Neural cell (in vitro differentiated cells): ENCODE measurements around the gene MECP2. TPM values are rescaled to one million over a fixed set of nuclear protein-coding genes. Genes with fewer than 3 reads are reported as not detected.

Source experiments
- H2AFZ ChIP-seq: fragments of 200-600, 300-800 bp; sonication (generic), shearing (Covaris generic); 2 replicates; pipeline ENCODE4 v1.6.0; 2014; ENCODE audit warnings: low read depth, mild to moderate bottlenecking, antibody characterized with exemption, low read length, moderate library complexity
- H3F3A ChIP-seq: fragments of 200-600 bp; shearing (Covaris generic); 2 replicates; pipeline ENCODE4 v1.6.1; 2016; ENCODE audit warnings: mild to moderate bottlenecking, moderate library complexity, mixed read lengths, antibody characterized with exemption, low read length; ENCODE audit not compliant: insufficient read depth, poor library complexity, severe bottlenecking
- H3K27ac ChIP-seq: fragments of 200-600, 300-800 bp; sonication (generic), shearing (Covaris generic); 2 replicates; pipeline ENCODE4 v1.5.1; 2014; ENCODE audit warnings: mild to moderate bottlenecking, low read length, moderate library complexity
- H3K27me3 ChIP-seq: fragments of 300-800, 200-600 bp; sonication (generic), shearing (Covaris generic); 2 replicates; pipeline ENCODE4 v1.6.0; 2014; ENCODE audit warnings: mild to moderate bottlenecking, low read depth, low read length, moderate library complexity; ENCODE audit not compliant: insufficient read depth
- H3K36me3 ChIP-seq: fragments of 300-800, 200-600 bp; sonication (generic), shearing (Covaris generic); 2 replicates; pipeline ENCODE4 v1.5.1; 2014; ENCODE audit warnings: mild to moderate bottlenecking, antibody characterized with exemption, low read length, moderate library complexity; ENCODE audit not compliant: insufficient read depth
- H3K4me2 ChIP-seq: fragments of 300-800, 200-600 bp; sonication (generic), shearing (Covaris generic); 2 replicates; pipeline ENCODE4 v1.6.0; 2014; ENCODE audit warnings: mild to moderate bottlenecking, low read length
- H3K4me3 ChIP-seq: fragments of 300-800, 200-600 bp; sonication (generic), shearing (Covaris generic); 2 replicates; pipeline ENCODE4 v1.5.1; 2014; ENCODE audit warnings: mild to moderate bottlenecking, low read length, moderate library complexity
- H3K79me2 ChIP-seq: fragments of 200-600 bp; shearing (Covaris generic); replicated peaks from 2 replicates; pipeline ENCODE4 v1.6.0; 2014; ENCODE audit warnings: mild to moderate bottlenecking, low read length, moderate library complexity; ENCODE audit not compliant: insufficient read depth
- H3K9ac ChIP-seq: fragments of 300-800, 200-600 bp; sonication (generic), shearing (Covaris generic); 2 replicates; pipeline ENCODE4 v1.6.1; 2016; ENCODE audit warnings: mild to moderate bottlenecking, low read length, mixed read lengths
- H3K9me2 ChIP-seq: fragments of 200-600 bp; shearing (Covaris generic); 2 replicates; pipeline ENCODE4 v1.6.1; 2016; ENCODE audit warnings: mild to moderate bottlenecking, low read length, mixed read lengths; ENCODE audit not compliant: insufficient read depth
- H3K9me3 ChIP-seq: fragments of 200-600, 300-800 bp; sonication (generic), shearing (Covaris generic); 2 replicates; pipeline ENCODE4 v1.6.1; 2016; ENCODE audit warnings: mild to moderate bottlenecking, mixed run types, low read length, moderate library complexity, mixed read lengths
- H4K20me1 ChIP-seq: fragments of 200-600 bp; shearing (Covaris generic); 2 replicates; pipeline ENCODE4 v1.6.1; 2016; ENCODE audit warnings: mild to moderate bottlenecking, mixed run types; ENCODE audit not compliant: insufficient read depth
- CTCF ChIP-seq: fragments of 450-650 bp; IDR thresholded peaks from 2 replicates; pipeline ENCODE4 v1.5.1; 2014; ENCODE audit warnings: antibody characterized with exemption, mild to moderate bottlenecking, moderate library complexity; ENCODE audit not compliant: poor library complexity, severe bottlenecking
- EP300 ChIP-seq: fragments of 450-650 bp; conservative IDR thresholded peaks from 2 replicates; pipeline ENCODE4 v1.6.1; 2014; ENCODE audit warnings: antibody characterized with exemption, mild to moderate bottlenecking, moderate library complexity; ENCODE audit not compliant: poor library complexity, severe bottlenecking
- EZH2 ChIP-seq: fragments of 200-600, 300-800 bp; shearing (Covaris generic), sonication (generic); IDR thresholded peaks from 2 replicates; pipeline ENCODE4 v1.6.1; 2014; ENCODE audit warnings: antibody characterized with exemption, low read length, borderline replicate concordance, mild to moderate bottlenecking; ENCODE audit not compliant: insufficient read depth, poor library complexity, severe bottlenecking
- MXI1 ChIP-seq: fragments of 450-650 bp; conservative IDR thresholded peaks from 2 replicates; pipeline ENCODE4 v1.6.1; 2014; ENCODE audit warnings: antibody characterized with exemption, mild to moderate bottlenecking; ENCODE audit not compliant: poor library complexity, severe bottlenecking
- POLR2AphosphoS5 ChIP-seq: IDR thresholded peaks from 2 replicates; pipeline ENCODE4 v1.6.1; 2012
- RAD21 ChIP-seq: fragments of 450-650 bp; conservative IDR thresholded peaks from 2 replicates; pipeline ENCODE4 v1.6.1; 2014; ENCODE audit warnings: antibody characterized with exemption, mild to moderate bottlenecking, moderate library complexity
- REST ChIP-seq: IDR thresholded peaks from 2 replicates; pipeline ENCODE4 v1.6.1; 2012; ENCODE audit warnings: borderline replicate concordance
- SMC3 ChIP-seq: fragments of 450-650 bp; conservative IDR thresholded peaks from 2 replicates; pipeline ENCODE4 v1.6.1; 2014; ENCODE audit warnings: antibody characterized with exemption, mild to moderate bottlenecking, moderate library complexity; ENCODE audit not compliant: poor library complexity
- TAF1 ChIP-seq: IDR thresholded peaks from 2 replicates; pipeline ENCODE4 v1.6.1; 2012; ENCODE audit warnings: low read depth
- polyA plus RNA-seq: library from polyadenylated mRNA; depleted of rRNA; stranded (reverse); fragments of >200 nt; gene quantifications from 2 replicates; pipeline ENCODE4 v1.2.3, GENCODE V29; 2014

Gene MECP2
- polyA plus RNA-seq, 1 donor from 2014 or later: 14.5 TPM

- Histone ChIP-seq H3K9me3 (no peaks in the 10 kb centered on the region), H4K20me1 (no peaks in the 10 kb centered on the region), H3K4me2 (peak overlapping the region; percentile 73), H3K79me2 (peaks cover 41% of the 10 kb centered on the region), H3F3A (no peaks in the 10 kb centered on the region), H3K9ac (peak overlapping the region; percentile 74), H3K27me3 (no peaks in the 10 kb centered on the region), H3K9me2 (no peaks in the 10 kb centered on the region), H3K4me3 (peak overlapping the region; percentile 76), H3K36me3 (no peaks in the 10 kb centered on the region), H3K27ac (peak overlapping the region; percentile 85), H2AFZ (no peak overlapping the region)
- TF ChIP-seq REST: no peak
- TF ChIP-seq MXI1: no peak
- TF ChIP-seq RAD21: no peak
- no peak for TF ChIP-seq CTCF
- TF ChIP-seq POLR2AphosphoS5: no peak
- no peak for TF ChIP-seq EZH2
- TF ChIP-seq TAF1: no peak
- TF ChIP-seq EP300: no peak
- no peak for TF ChIP-seq SMC3
Observed at GRCh38 chrX:154096140-154097002, 1.1 kb downstream of the MECP2 start.

- no peak overlapping the region for H2AFZ ChIP-seq
- H3K4me3 ChIP-seq: peak overlapping the region; percentile 76
- no peak overlapping the region for H3K27ac ChIP-seq
- no peaks in the 10 kb centered on the region for H3K36me3 ChIP-seq
- peaks cover 51% of the 10 kb centered on the region for H3K79me2 ChIP-seq
- H4K20me1 ChIP-seq: no peaks in the 10 kb centered on the region
- H3K9me2 ChIP-seq: no peaks in the 10 kb centered on the region
- H3K9me3 ChIP-seq: no peaks in the 10 kb centered on the region
- TF ChIP-seq EP300 (no peak), EZH2 (no peak), MXI1 (no peak), CTCF (no peak), RAD21 (no peak), SMC3 (no peak), REST (no peak), POLR2AphosphoS5 (no peak), TAF1 (no peak)
- no peak overlapping the region for H3K4me2 ChIP-seq
- no peaks in the 10 kb centered on the region for H3K27me3 ChIP-seq
- H3F3A ChIP-seq: no peaks in the 10 kb centered on the region
- H3K9ac ChIP-seq: no peak overlapping the region
Observed at GRCh38 chrX:154094833-154095232, 2.7 kb downstream of the MECP2 start.
